Keratinocyte (primary cell): Measurements from ENCODE around the gene CLIP4. TPM values are rescaled to one million over a fixed set of nuclear protein-coding genes. Genes with fewer than 3 reads are reported as not detected.

Source experiments
- DNase-seq: peaks from one replicate; pipeline ENCODE4 v3.0.0-alpha.2; 2011; ENCODE audit warnings: low read depth, missing footprints, low spot score
- FAIRE-seq: peaks from 2 replicates; lab custom pipeline; 2011; peaks lifted over from hg19 to GRCh38; lab: Jason Lieb, UNC
- H2AFZ ChIP-seq: 2 replicates; pipeline ENCODE4 v1.6.0; 2012; ENCODE audit warnings: low read length, control low read depth, inconsistent platforms; ENCODE audit not compliant: control insufficient read depth
- H3K27ac ChIP-seq: 2 replicates; pipeline ENCODE4 v1.5.1; 2011; ENCODE audit warnings: low read length; ENCODE audit not compliant: control insufficient read depth, insufficient read depth
- H3K27me3 ChIP-seq: 3 replicates; pipeline ENCODE4 v1.6.0; 2011; ENCODE audit warnings: low read length; ENCODE audit not compliant: control insufficient read depth, insufficient read depth; ENCODE audit errors: extremely low read depth
- H3K36me3 ChIP-seq, 2 experiments: 2 replicates in 1 of 2; 3 replicates in 1 of 2; pipeline ENCODE4 v1.5.1; 2011; ENCODE audit warnings: low read length in 2 of 2, mild to moderate bottlenecking in 1 of 2; ENCODE audit not compliant: control insufficient read depth in 2 of 2, insufficient read depth in 2 of 2; ENCODE audit errors: extremely low read depth in 1 of 2
- H3K4me1 ChIP-seq: 3 replicates; pipeline ENCODE4 v1.5.1; 2011; ENCODE audit warnings: low read length; ENCODE audit not compliant: control insufficient read depth, insufficient read depth; ENCODE audit errors: extremely low read depth
- H3K4me2 ChIP-seq: 3 replicates; pipeline ENCODE4 v1.6.0; 2011; ENCODE audit warnings: low read depth, low read length; ENCODE audit not compliant: control insufficient read depth, insufficient read depth; ENCODE audit errors: extremely low read depth
- H3K4me3 ChIP-seq, 3 experiments: fragments of 200-600 bp in 1 of 3; sonication (generic) in 1 of 3; 2 replicates in 2 of 3; 3 replicates in 1 of 3; pipeline ENCODE4 v1.5.1; 2011 to 2016; ENCODE audit warnings: low read length in 3 of 3, mild to moderate bottlenecking in 3 of 3, control low read depth in 2 of 3, inconsistent platforms in 1 of 3, low read depth in 1 of 3, mixed read lengths in 1 of 3, mixed run types in 1 of 3, moderate library complexity in 1 of 3; ENCODE audit not compliant: control insufficient read depth in 2 of 3, insufficient read depth in 2 of 3; ENCODE audit errors: extremely low read depth in 1 of 3
- H3K79me2 ChIP-seq: 2 replicates; pipeline ENCODE4 v1.6.0; 2012; ENCODE audit warnings: low read length; ENCODE audit not compliant: control insufficient read depth, insufficient read depth
- H3K9ac ChIP-seq: 3 replicates; pipeline ENCODE4 v1.6.0; 2011; ENCODE audit warnings: low read length; ENCODE audit not compliant: control insufficient read depth, insufficient read depth; ENCODE audit errors: extremely low read depth
- H3K9me1 ChIP-seq: 3 replicates; pipeline ENCODE4 v1.6.0; 2011; ENCODE audit warnings: low read length; ENCODE audit not compliant: control insufficient read depth, insufficient read depth; ENCODE audit errors: extremely low read depth
- H3K9me3 ChIP-seq: 2 replicates; pipeline ENCODE4 v1.5.1; 2012; ENCODE audit warnings: low read depth, low read length; ENCODE audit not compliant: control insufficient read depth
- H4K20me1 ChIP-seq: 3 replicates; pipeline ENCODE4 v1.6.0; 2011; ENCODE audit warnings: low read length; ENCODE audit not compliant: control insufficient read depth, insufficient read depth; ENCODE audit errors: extremely low read depth
- CTCF ChIP-seq, 3 experiments: IDR thresholded peaks in 1 of 3; conservative IDR thresholded peaks in 1 of 3; optimal IDR thresholded peaks in 1 of 3; 2 replicates in 2 of 3; 3 replicates in 1 of 3; pipeline versions ENCODE3 to v1.5.1; 2011; ENCODE audit warnings: low read length in 3 of 3, mild to moderate bottlenecking in 3 of 3, moderate library complexity in 2 of 3, control low read depth in 1 of 3, inconsistent platforms in 1 of 3; ENCODE audit not compliant: insufficient read depth in 2 of 3; ENCODE audit errors: extremely low read depth in 1 of 3
- EZH2 ChIP-seq: IDR thresholded peaks from one replicate; pipeline ENCODE4 v1.6.1; 2012; ENCODE audit warnings: inconsistent platforms, mild to moderate bottlenecking, low read length, moderate library complexity
- dilution Hi-C: fragments of 300-500 bp; cut with MboI; formaldehyde crosslinking; loops from one replicate; pipeline ENCODE4 v1.7.0; 2020; ENCODE audit warnings: low sequenced_read_pairs; ENCODE audit not compliant: extremely low pct_ligation_motif_present
- polyA plus RNA-seq, 5 experiments: library from polyadenylated mRNA; depleted of rRNA in 3 of 5; stranded (reverse) in 3 of 5; stranded (forward) in 1 of 5; unstranded in 1 of 5; fragments of >200 nt; gene quantifications; 1 replicate in 1 of 5; 2 replicates in 3 of 5; 3 replicates in 1 of 5; pipeline versions ENCODE4 v1.2.1 to v1.2.3, GENCODE V29; 2011 to 2012; ENCODE audit warnings: missing spikeins in 2 of 5, low read depth in 1 of 5, low replicate concordance in 1 of 5

Gene CLIP4
- polyA plus RNA-seq, 1 donor (not counting 4 experiments of a cell fraction or from before 2014, with no cell fraction given), result 46.6 TPM

DNA sequence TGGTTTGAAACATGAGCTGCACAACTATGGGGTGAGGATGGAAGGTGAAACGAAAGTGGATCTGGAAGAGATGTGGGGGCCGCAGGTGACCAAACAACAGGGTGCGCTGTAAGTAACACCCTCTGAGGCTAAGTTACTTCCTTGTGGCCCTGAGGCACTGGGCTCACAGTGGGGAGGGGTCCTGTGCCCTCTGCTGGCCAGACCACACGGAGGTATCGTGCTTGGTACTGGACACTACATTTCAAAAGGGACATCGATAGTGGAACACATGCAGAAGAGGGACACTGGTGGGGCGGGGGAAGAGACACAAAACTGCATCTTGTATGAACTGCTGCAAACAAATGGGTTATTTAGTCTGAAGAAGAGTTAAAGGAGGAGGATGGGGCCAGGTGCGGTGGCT, 110.6 kb downstream of the CLIP4 start:
- Histone ChIP-seq H3K4me1 (peaks cover 14% of the 10 kb centered on the region), H2AFZ (no peak overlapping the region), H4K20me1 (peaks cover 2% of the 10 kb centered on the region), H3K9me3 (no peaks in the 10 kb centered on the region), H3K9me1 (no peaks in the 10 kb centered on the region), H3K4me2 (no peak overlapping the region), H3K36me3 (no peaks in the 10 kb centered on the region), H3K27ac (no peak overlapping the region), H3K4me3 (no peak overlapping the region), H3K79me2 (no peaks in the 10 kb centered on the region), H3K27me3 (peaks cover 40% of the 10 kb centered on the region), H3K9ac (no peak overlapping the region)
- DNase-seq, result no peak
- TF ChIP-seq CTCF (optimal IDR thresholded peaks at IDR 0.05 in 1 of 3, IDR thresholded peaks at IDR 0.05 in 1 of 3, conservative IDR thresholded peaks at IDR 0.05 in 1 of 3; ENCODE audit: extremely low read depth in 1 of 3, insufficient read depth in 2 of 3, low read length in 3 of 3), result no peak
- TF ChIP-seq EZH2, result no peak
- dilution Hi-C loops, result no loop called here
- no peak for FAIRE-seq

GRCh38 chr2:29226375-29226774, 111.2 kb downstream of the CLIP4 start:
- Histone ChIP-seq H3K9ac (no peak overlapping the region), H3K27me3 (peaks cover 40% of the 10 kb centered on the region), H3K4me3 (no peak overlapping the region), H3K4me1 (peaks cover 14% of the 10 kb centered on the region), H3K27ac (no peak overlapping the region), H3K9me3 (no peaks in the 10 kb centered on the region), H3K79me2 (no peaks in the 10 kb centered on the region), H2AFZ (no peak overlapping the region), H3K9me1 (no peaks in the 10 kb centered on the region), H4K20me1 (peaks cover 2% of the 10 kb centered on the region), H3K4me2 (no peak overlapping the region), H3K36me3 (no peaks in the 10 kb centered on the region)
- FAIRE-seq (no peak), DNase-seq (no peak)
- dilution Hi-C loops, result no loop called here
- TF ChIP-seq CTCF (optimal IDR thresholded peaks at IDR 0.05 in 1 of 3, IDR thresholded peaks at IDR 0.05 in 1 of 3, conservative IDR thresholded peaks at IDR 0.05 in 1 of 3; ENCODE audit: extremely low read depth in 1 of 3, insufficient read depth in 2 of 3, low read length in 3 of 3) (no peak), EZH2 (no peak)
